SK-N-SH (cell line): ENCODE measurements around the gene THYN1. TPM values are rescaled to one million over a fixed set of nuclear protein-coding genes. Genes with fewer than 3 reads are reported as not detected.

Experiments
- CTCF ChIA-PET: fragments of 300-600, 350-600 bp; formaldehyde crosslinking; extraction: SDS; loops from one replicate; lab custom pipeline; 2021; lab: Yijun Ruan, JAX
- POLR2A ChIA-PET: fragments of 350-600 bp; sonication (Branson Sonifier 250); formaldehyde crosslinking; extraction: SDS; loops from one replicate; lab custom pipeline; 2020; ENCODE audit warnings: antibody characterized with exemption, inconsistent platforms; lab: Yijun Ruan, JAX
- DNase-seq: peaks from one replicate; pipeline ENCODE4 v3.0.0; 2012
- H2AFZ ChIP-seq: fragments of 200-600 bp; sonication (generic); 2 replicates; pipeline ENCODE4 v1.8.1; 2016; ENCODE audit warnings: antibody characterized with exemption, mild to moderate bottlenecking, low read depth
- H3F3A ChIP-seq: fragments of 200-600 bp; sonication (generic); replicated peaks from 2 replicates; pipeline ENCODE3; 2016; ENCODE audit warnings: antibody characterized with exemption, mild to moderate bottlenecking; ENCODE audit not compliant: insufficient read depth
- H3K27ac ChIP-seq, 2 experiments: fragments of 200-500 bp in 1 of 2; fragments of 200-600 bp in 1 of 2; sonication (Bioruptor generic) in 1 of 2; sonication (generic), shearing (Covaris generic) in 1 of 2; 2 replicates each; pipeline versions ENCODE4 v1.5.1 to v1.6.1; 2014 to 2016; ENCODE audit warnings: low read depth in 2 of 2, inconsistent platforms in 1 of 2, low read length in 1 of 2, mild to moderate bottlenecking in 1 of 2, mixed read lengths in 1 of 2
- H3K27me3 ChIP-seq: fragments of 200-600 bp; sonication (generic), shearing (Covaris generic); 2 replicates; pipeline ENCODE4 v1.6.1; 2016; ENCODE audit warnings: mixed run types; ENCODE audit not compliant: insufficient read depth
- H3K36me3 ChIP-seq, 2 experiments: fragments of 200-500 bp in 1 of 2; fragments of 200-600 bp in 1 of 2; sonication (Bioruptor generic) in 1 of 2; sonication (generic) in 1 of 2; replicated peaks in 1 of 2; 2 replicates each; pipeline versions ENCODE3 to v1.5.1; 2014 to 2016; ENCODE audit warnings: low read length in 1 of 2, mild to moderate bottlenecking in 1 of 2; ENCODE audit not compliant: insufficient read depth in 2 of 2, control insufficient read depth in 1 of 2
- H3K4me1 ChIP-seq, 2 experiments: fragments of 200-500 bp in 1 of 2; fragments of 200-600 bp in 1 of 2; sonication (Bioruptor generic) in 1 of 2; sonication (generic), shearing (Covaris generic) in 1 of 2; 2 replicates each; pipeline versions ENCODE4 v1.5.1 to v1.6.1; 2014 to 2016; ENCODE audit warnings: low read depth in 1 of 2, low read length in 1 of 2, mixed run types in 1 of 2; ENCODE audit not compliant: insufficient read depth in 2 of 2, control insufficient read depth in 1 of 2
- H3K4me2 ChIP-seq: fragments of 200-600 bp; sonication (generic), shearing (Covaris generic); 2 replicates; pipeline ENCODE4 v1.6.1; 2017; ENCODE audit warnings: mixed run types
- H3K4me3 ChIP-seq, 2 experiments: fragments of 200-500 bp in 1 of 2; fragments of 200-600 bp in 1 of 2; sonication (Bioruptor generic) in 1 of 2; sonication (generic), shearing (Covaris generic) in 1 of 2; 2 replicates each; pipeline versions ENCODE4 v1.5.1 to v1.8.1; 2014 to 2016; ENCODE audit warnings: low read depth in 2 of 2, inconsistent platforms in 1 of 2, low read length in 1 of 2, mild to moderate bottlenecking in 1 of 2, mixed read lengths in 1 of 2, moderate library complexity in 1 of 2
- H3K79me2 ChIP-seq: fragments of 200-600 bp; sonication (generic); 2 replicates; pipeline ENCODE4 v1.8.1; 2017; ENCODE audit warnings: mild to moderate bottlenecking; ENCODE audit not compliant: insufficient read depth
- H3K9ac ChIP-seq: fragments of 200-600 bp; sonication (generic); 2 replicates; pipeline ENCODE4 v1.6.1; 2017; ENCODE audit warnings: mixed run types
- H3K9me2 ChIP-seq: fragments of 200-600 bp; sonication (generic); 2 replicates; pipeline ENCODE4 v1.6.1; 2017; ENCODE audit warnings: mixed run types
- H3K9me3 ChIP-seq: fragments of 200-600 bp; sonication (generic); 2 replicates; pipeline ENCODE4 v1.6.1; 2017; ENCODE audit warnings: mixed run types, mild to moderate bottlenecking, moderate library complexity
- H4K20me1 ChIP-seq: fragments of 200-600 bp; sonication (generic); 2 replicates; pipeline ENCODE4 v1.6.1; 2017; ENCODE audit warnings: mild to moderate bottlenecking, mixed run types; ENCODE audit not compliant: insufficient read depth
- CTCF ChIP-seq: fragments of 200-600 bp; sonication (generic); IDR thresholded peaks from 2 replicates; pipeline ENCODE4 v1.6.1; 2017; ENCODE audit warnings: antibody characterized with exemption, mild to moderate bottlenecking, moderate library complexity
- EZH2phosphoT487 ChIP-seq: fragments of 200-600 bp; sonication (generic); IDR thresholded peaks from 2 replicates; pipeline ENCODE4 v1.6.1; 2017; ENCODE audit warnings: low read depth, mixed run types, mild to moderate bottlenecking, antibody characterized with exemption, moderate library complexity, borderline replicate concordance
- FOXJ3 ChIP-seq: sonication (generic); formaldehyde crosslinking; IDR thresholded peaks from 2 replicates; pipeline ENCODE4 v1.5.1; 2020; ENCODE audit warnings: mild to moderate bottlenecking, missing genetic modification reagents
- FOXM1 ChIP-seq: IDR thresholded peaks from 2 replicates; pipeline ENCODE4 v1.4.0; 2012; ENCODE audit warnings: low read depth, mild to moderate bottlenecking
- GATA2 ChIP-seq: sonication (generic); formaldehyde crosslinking; IDR thresholded peaks from 2 replicates; pipeline ENCODE4 v1.5.0; 2020; ENCODE audit warnings: mild to moderate bottlenecking, missing genetic modification reagents
- JUND ChIP-seq: IDR thresholded peaks from 2 replicates; pipeline ENCODE4 v1.4.0; 2012
- MAX ChIP-seq: IDR thresholded peaks from 2 replicates; pipeline ENCODE4 v1.4.0; 2012; ENCODE audit warnings: low read depth
- PBX3 ChIP-seq: IDR thresholded peaks from 2 replicates; pipeline ENCODE4; 2012
- POLR2AphosphoS5 ChIP-seq: IDR thresholded peaks from 2 replicates; pipeline ENCODE4 v1.6.1; 2012; ENCODE audit warnings: low read depth, low read length
- RAD21 ChIP-seq: IDR thresholded peaks from 2 replicates; pipeline ENCODE4 v1.6.1; 2012; ENCODE audit warnings: mild to moderate bottlenecking, low read length
- RCOR1 ChIP-seq: fragments of 150-350 bp; IDR thresholded peaks from 2 replicates; pipeline ENCODE4 v1.6.1; 2017; ENCODE audit warnings: antibody characterized with exemption, low read length
- REST ChIP-seq: IDR thresholded peaks from 2 replicates; pipeline ENCODE4 v1.6.1; 2012; ENCODE audit warnings: mild to moderate bottlenecking, low read depth, low read length, moderate library complexity
- RXRA ChIP-seq: IDR thresholded peaks from 2 replicates; pipeline ENCODE4 v1.4.0; 2012; ENCODE audit warnings: low read depth, mild to moderate bottlenecking, borderline replicate concordance
- SIN3A ChIP-seq: IDR thresholded peaks from 2 replicates; pipeline ENCODE4 v1.6.1; 2012; ENCODE audit warnings: low read depth, mild to moderate bottlenecking, low read length, moderate library complexity, borderline replicate concordance
- SMC3 ChIP-seq: IDR thresholded peaks from 2 replicates; pipeline ENCODE4 v1.6.1; 2012; ENCODE audit warnings: low read depth, low read length, improper control_type of control experiment
- TCF12 ChIP-seq: IDR thresholded peaks from 2 replicates; pipeline ENCODE4 v1.4.0; 2012
- USF2 ChIP-seq: fragments of 150-350 bp; IDR thresholded peaks from 2 replicates; pipeline ENCODE4 v1.6.1; 2017; ENCODE audit warnings: antibody characterized with exemption, low read length, low read depth, borderline replicate concordance
- WGBS: methylation state at CpG from one replicate; pipeline ENCODE4 v1.1.6; 2017; ENCODE audit warnings: low lambda C conversion rate; 5-methylcytosine and 5-hydroxymethylcytosine counted together
- polyA plus RNA-seq, 3 experiments: library from polyadenylated mRNA; depleted of rRNA; stranded (reverse); fragments of >200 nt; gene quantifications; 2 replicates each; pipeline ENCODE4 v1.2.3, GENCODE V29; 2012

THYN1 gene
- polyA plus RNA-seq, 1 of the 3 experiments (the other 2 are of a cell fraction), result 61.8 TPM

GRCh38 chr11:134261626-134262488 is 8.7 kb upstream of the THYN1 start:
- Histone ChIP-seq H3K79me2 (no peaks in the 10 kb centered on the region), H3K4me3 (no peak overlapping the region), H3K9ac (no peak overlapping the region), H3K4me2 (no peak overlapping the region), H3K4me1 (no peaks in the 10 kb centered on the region), H3K9me3 (no peaks in the 10 kb centered on the region), H3F3A (no peaks in the 10 kb centered on the region), H3K27me3 (no peaks in the 10 kb centered on the region), H4K20me1 (no peaks in the 10 kb centered on the region), H3K9me2 (no peaks in the 10 kb centered on the region), H2AFZ (no peak overlapping the region), H3K27ac (no peak overlapping the region), H3K36me3 (peaks cover 7 to 60% of the 10 kb centered on the region in 2 experiments)
- POLR2A ChIA-PET, result no interaction called here
- 89% methylated on average over 13 of the region's 14 CpGs for WGBS
- peak; percentile 66 for DNase-seq
- no peak for TF ChIP-seq FOXJ3 (CRISPR knock-in tag)
- peak; percentile 53 for TF ChIP-seq RAD21
- no peak for TF ChIP-seq MAX
- TF ChIP-seq SMC3, result peak; percentile 21; the same call in 1 of the 2 replicates
- TF ChIP-seq EZH2phosphoT487, result no peak
- no peak for TF ChIP-seq PBX3
- TF ChIP-seq RXRA, result no peak
- TF ChIP-seq GATA2 (CRISPR knock-in tag), result no peak
- peak; percentile 57 for TF ChIP-seq CTCF
- CTCF ChIA-PET, result interaction anchor here (0.6 to 2.0 kb wide), 15 partner anchors 8 to 321 kb away, joined by 3 to 12 read pairs (median 3); partner anchors contain the start of genes ACAD8, GLB1L3 and THYN1

GRCh38 chr11:134260983-134261382 is 7.8 kb upstream of the THYN1 start:
- WGBS, result 92% methylated on average over 10 of the region's 16 CpGs
- H3K9me2 ChIP-seq, result no peaks in the 10 kb centered on the region
- H2AFZ ChIP-seq, result no peak overlapping the region
- DNase-seq, result no peak
- H3K4me3 ChIP-seq, result no peak overlapping the region
- no peak overlapping the region for H3K27ac ChIP-seq
- no peaks in the 10 kb centered on the region for H3K9me3 ChIP-seq
- no peak overlapping the region for H3K4me2 ChIP-seq
- no peaks in the 10 kb centered on the region for H3K4me1 ChIP-seq
- H4K20me1 ChIP-seq, result no peaks in the 10 kb centered on the region
- POLR2A ChIA-PET, result no interaction called here
- CTCF ChIA-PET, result interaction anchor here (0.8 to 1.3 kb wide), 4 partner anchors 9 to 104 kb away, joined by 3 to 4 read pairs (median 3); no protein-coding TSS in a partner anchor
- no peaks in the 10 kb centered on the region for H3K27me3 ChIP-seq
- H3K9ac ChIP-seq, result no peak overlapping the region
- H3K79me2 ChIP-seq, result no peaks in the 10 kb centered on the region
- no peaks in the 10 kb centered on the region for H3F3A ChIP-seq
- H3K36me3 ChIP-seq, result peaks cover 8 to 60% of the 10 kb centered on the region in 2 experiments
- TF ChIP-seq RCOR1 (no peak), EZH2phosphoT487 (no peak), SIN3A (no peak), GATA2 (CRISPR knock-in tag) (no peak), USF2 (no peak), RXRA (no peak), MAX (no peak), JUND (no peak), REST (no peak), TCF12 (no peak), RAD21 (no peak), POLR2AphosphoS5 (no peak), FOXM1 (no peak)
